SK-N-SH treated with all-trans-retinoic acid at 6 μM for 48 hours (cell line): ENCODE measurements around the gene INSYN2B.

Source experiments
- ARNTL ChIP-seq: fragments of 450-650 bp; formaldehyde crosslinking; IDR thresholded peaks from 2 replicates; pipeline ENCODE4 v1.5.0; 2020; ENCODE audit warnings: low read depth, mild to moderate bottlenecking, moderate library complexity, borderline replicate concordance
- SNAI2 ChIP-seq: fragments of 250-450 bp; sonication (Bioruptor Pico); IDR thresholded peaks from 2 replicates; pipeline ENCODE4 v1.5.0; 2020; ENCODE audit warnings: mild to moderate bottlenecking, moderate library complexity

GRCh38 chr5:169911448-169912212 lies 68.7 kb downstream of the INSYN2B start:
- TF ChIP-seq ARNTL (CRISPR knock-in tag) (no peak), SNAI2 (CRISPR knock-in tag) (no peak)
